GM20000 (cell line): ENCODE data around the gene PLA1A.

ENCODE experiments used
- DNase-seq: peaks from one replicate; pipeline ENCODE4 v3.0.0; 2012; ENCODE audit warnings: low spot score
- TF ChIP-seq, protein P1 (sequence below): IDR thresholded peaks from 2 replicates; pipeline ENCODE4 v1.5.1; 2012; ENCODE audit warnings: mild to moderate bottlenecking, control low read depth; ENCODE audit errors: extremely low read depth, missing control alignments

Gene PLA1A

DNA sequence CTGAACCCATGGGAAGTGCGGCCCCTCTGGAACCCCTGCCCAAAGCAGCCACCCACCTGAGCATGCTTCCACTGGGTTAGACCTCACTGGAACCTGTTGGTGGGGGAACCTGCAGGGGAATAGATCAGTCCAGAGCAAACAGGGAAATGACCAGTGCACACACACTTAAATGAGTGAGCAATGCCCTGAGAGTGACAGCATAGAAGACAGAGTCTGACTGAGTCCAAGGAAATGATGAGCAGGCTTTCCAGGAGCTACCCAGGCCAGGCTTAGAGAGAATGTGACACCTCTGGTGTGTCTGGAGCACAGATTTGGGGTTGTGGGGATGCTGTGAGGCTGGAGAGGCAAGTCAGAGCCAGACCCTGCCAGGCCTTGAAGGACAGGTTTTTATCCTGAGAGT lies 28.5 kb downstream of the PLA1A start:
- DNase-seq, result no peak
- TF ChIP-seq, protein P1, sequence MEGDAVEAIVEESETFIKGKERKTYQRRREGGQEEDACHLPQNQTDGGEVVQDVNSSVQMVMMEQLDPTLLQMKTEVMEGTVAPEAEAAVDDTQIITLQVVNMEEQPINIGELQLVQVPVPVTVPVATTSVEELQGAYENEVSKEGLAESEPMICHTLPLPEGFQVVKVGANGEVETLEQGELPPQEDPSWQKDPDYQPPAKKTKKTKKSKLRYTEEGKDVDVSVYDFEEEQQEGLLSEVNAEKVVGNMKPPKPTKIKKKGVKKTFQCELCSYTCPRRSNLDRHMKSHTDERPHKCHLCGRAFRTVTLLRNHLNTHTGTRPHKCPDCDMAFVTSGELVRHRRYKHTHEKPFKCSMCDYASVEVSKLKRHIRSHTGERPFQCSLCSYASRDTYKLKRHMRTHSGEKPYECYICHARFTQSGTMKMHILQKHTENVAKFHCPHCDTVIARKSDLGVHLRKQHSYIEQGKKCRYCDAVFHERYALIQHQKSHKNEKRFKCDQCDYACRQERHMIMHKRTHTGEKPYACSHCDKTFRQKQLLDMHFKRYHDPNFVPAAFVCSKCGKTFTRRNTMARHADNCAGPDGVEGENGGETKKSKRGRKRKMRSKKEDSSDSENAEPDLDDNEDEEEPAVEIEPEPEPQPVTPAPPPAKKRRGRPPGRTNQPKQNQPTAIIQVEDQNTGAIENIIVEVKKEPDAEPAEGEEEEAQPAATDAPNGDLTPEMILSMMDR, result no peak

DNA sequence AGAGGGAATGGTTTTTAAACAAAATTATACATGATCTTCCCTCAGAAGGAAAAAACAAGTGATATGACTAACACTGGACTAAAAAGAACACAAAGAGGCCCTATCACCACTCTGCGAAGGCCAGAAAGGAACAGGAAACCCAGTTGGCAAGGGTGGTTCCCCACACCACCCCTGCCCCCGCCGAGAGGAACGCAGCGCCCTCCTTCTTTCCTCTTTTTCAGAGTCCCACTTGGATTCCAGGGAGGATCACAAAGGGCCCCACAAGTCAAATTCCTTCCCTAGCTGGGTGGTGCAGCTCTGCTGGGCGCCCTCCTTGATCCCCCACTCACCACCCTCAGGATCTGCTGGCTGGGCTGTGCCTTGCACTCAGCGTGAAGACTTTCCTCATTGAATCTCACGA lies 29.8 kb downstream of the PLA1A start:
- DNase-seq, result no peak
- TF ChIP-seq, protein P1, result no peak

DNA sequence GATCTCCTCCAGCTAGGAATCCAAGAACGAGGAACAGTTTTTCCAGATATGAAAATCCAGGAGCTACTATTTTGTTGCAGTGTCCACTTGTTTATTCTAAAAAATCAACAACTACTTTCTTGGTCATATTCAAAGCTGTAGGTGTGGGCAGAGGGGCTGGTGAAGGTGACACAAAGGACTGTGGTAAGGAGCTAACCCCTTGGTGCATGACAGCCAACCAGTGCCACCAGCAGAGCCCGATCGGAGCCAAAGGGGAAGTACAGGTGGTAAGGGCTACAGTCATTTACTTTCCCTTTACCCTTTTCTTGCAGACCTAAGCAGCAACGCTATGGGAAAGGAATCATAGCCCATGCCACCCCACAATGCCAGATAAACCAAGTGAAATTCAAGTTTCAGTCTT lies 30.7 kb downstream of the PLA1A start:
- no peak for DNase-seq
- TF ChIP-seq, protein P1, result no peak

DNA sequence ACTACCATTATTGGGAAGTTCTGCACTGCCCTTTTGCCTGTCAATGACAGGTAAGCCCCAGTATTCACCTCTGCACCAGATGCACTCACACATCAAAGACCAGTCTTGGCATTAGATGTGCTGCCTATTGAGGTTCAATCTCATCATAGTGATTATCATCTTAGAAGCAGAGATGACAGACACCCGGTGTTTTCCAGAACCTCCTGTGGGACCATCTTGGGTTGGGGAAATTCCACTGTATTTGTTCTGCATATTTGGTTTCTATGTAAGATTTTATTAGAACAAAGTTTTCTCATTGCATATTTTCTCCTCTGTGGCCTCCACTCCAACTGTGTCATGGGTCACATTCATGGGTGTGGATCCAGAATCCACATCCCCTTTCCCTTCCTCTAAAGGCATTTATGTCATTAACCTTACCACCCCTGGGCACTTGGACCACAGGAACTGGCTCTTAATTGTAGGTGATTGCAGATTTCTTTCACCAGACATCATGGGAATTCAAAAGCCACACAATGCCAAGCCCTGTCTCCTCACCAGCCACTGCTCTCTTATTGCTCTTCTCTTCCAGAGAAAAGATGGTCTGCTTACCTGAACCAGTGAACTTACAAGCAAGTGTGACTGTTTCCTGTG lies 31.2 kb downstream of the PLA1A start:
- peak; percentile 42 for DNase-seq
- TF ChIP-seq, protein P1, result no peak

DNA sequence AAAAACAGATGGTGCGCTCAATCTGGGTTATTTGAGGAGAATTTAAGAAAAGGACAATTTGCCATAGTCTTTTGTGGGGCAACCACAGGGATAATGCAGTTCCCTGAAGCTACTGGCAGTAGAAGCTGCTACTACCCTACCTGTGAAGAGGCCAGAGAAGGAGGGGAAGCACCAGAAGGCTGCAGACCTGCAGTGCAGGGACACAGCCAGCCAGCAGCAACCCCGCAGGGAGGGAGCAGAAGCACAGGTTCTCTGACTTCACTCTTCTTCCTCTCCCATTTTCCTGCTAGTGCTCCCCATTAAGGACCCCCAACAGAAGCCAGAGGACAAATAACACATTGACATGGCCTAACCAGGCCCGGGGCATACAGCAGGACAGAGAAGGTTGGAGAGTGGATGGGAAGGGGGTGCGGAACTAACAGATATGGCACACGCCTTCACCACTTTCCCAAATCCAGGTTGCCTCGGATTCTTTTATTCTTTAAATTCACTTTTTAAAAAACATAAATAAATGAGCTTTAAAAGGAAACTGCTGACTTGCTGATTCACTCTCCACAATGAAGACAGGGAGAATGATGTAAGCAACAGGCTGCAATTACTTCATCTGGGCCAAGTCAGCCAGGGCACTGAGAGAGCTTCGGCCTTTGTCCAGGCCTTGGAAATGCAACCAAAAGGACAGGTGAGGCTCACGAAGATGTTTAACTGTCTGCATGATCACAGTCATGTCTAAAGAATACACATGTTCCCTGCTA lies 32.6 kb downstream of the PLA1A start:
- DNase-seq, result no peak
- TF ChIP-seq, protein P1, result no peak

DNA sequence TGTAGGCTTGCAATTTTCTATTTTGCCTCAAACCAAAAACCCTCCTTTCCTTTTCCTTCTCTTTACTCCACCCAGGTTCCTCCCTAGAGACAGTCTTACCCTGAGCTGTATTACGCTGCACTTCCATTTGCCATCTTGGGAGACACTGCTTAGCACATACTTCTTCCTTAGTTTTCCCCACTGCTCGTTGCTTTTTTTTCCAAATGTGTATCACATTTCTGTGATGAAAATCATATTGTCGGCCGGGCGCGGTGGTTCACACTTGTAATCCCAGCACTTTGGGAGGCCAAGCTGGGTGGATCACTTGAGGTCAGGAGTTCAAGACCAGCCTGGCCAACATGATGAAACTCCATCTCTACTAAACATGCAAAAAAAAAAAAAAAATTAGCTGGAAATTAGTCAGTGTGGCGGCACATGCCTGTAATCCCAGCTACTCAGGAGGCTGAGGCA lies 33.2 kb downstream of the PLA1A start:
- TF ChIP-seq, protein P1, result no peak
- no peak for DNase-seq

DNA sequence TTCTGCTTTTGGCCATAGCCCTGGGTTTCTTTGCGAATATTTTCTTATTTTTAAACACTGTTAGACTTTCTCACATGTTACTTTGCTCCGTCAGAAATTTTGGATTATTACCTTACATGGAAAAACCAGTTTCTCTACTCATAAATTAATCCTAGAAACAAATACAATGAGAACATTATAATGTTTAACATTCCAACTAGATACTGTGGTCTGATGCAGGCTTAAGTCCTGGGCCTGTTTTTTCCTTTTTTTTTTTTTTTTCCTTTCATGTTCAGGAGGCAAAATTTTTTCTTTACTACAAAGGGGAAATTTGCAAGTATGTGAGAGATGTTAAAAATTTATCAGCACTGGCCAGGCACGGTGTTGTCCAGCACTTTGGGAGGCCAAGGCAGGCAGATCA lies 33.8 kb downstream of the PLA1A start:
- TF ChIP-seq, protein P1, result no peak
- no peak for DNase-seq
